ENCODE data around the gene CMPK2. TPM values are rescaled to one million over a fixed set of nuclear protein-coding genes. Genes with fewer than 3 reads are reported as not detected.

The CMPK2 gene
- total RNA-seq, 2 donors from 2014 or later: 2.6 to 3.6 TPM

DNA sequence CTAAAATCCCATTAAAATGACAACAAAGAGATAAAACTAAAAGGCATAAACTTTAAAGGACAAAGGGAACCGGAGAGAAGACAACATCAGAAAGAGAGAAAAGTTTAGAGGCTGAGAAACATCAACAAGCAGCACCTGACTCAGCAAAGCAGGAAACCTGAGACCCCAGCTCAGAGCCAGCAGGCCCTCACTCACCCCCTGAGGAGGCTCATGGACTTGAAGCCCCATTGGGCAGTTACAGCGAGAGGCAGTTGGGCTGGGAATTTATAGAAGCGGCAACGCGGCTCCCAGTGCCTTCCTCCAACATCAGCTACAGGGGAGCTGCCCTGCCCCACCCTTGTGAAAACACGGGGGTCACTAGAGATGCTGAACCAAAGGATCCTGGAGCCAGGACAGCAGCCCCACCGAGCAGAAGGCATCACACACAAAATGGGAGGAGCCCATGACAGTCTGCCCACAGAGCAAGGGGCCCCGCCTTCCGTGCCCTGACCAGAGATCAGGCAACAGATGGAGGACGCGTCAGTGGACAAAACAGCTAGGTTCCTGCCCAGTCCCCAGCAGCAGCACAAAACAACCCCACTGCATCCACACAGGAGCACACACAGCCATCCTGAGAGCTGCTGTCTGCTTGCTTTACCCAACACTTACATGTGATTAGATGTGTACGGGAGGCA lies 52.7 kb downstream of the CMPK2 start:
- Histone ChIP-seq H3K36me3 (no peaks in the 10 kb centered on the region), H3K9me3 (no peaks in the 10 kb centered on the region), H3K9ac (ENCODE audit: low read depth in 2 of 2, low read length in 2 of 2) (no peak overlapping the region), H3K27ac (no peak overlapping the region), H3K27me3 (no peaks in the 10 kb centered on the region), H3K4me3 (no peak overlapping the region), H3K4me1 (no peaks in the 10 kb centered on the region)
- intact Hi-C loops (cut with DNase I): no loop called here
- TF ChIP-seq, protein P1, sequence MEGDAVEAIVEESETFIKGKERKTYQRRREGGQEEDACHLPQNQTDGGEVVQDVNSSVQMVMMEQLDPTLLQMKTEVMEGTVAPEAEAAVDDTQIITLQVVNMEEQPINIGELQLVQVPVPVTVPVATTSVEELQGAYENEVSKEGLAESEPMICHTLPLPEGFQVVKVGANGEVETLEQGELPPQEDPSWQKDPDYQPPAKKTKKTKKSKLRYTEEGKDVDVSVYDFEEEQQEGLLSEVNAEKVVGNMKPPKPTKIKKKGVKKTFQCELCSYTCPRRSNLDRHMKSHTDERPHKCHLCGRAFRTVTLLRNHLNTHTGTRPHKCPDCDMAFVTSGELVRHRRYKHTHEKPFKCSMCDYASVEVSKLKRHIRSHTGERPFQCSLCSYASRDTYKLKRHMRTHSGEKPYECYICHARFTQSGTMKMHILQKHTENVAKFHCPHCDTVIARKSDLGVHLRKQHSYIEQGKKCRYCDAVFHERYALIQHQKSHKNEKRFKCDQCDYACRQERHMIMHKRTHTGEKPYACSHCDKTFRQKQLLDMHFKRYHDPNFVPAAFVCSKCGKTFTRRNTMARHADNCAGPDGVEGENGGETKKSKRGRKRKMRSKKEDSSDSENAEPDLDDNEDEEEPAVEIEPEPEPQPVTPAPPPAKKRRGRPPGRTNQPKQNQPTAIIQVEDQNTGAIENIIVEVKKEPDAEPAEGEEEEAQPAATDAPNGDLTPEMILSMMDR (IDR thresholded peaks at IDR 0.05): no peak
- no peak for DNase-seq

DNA sequence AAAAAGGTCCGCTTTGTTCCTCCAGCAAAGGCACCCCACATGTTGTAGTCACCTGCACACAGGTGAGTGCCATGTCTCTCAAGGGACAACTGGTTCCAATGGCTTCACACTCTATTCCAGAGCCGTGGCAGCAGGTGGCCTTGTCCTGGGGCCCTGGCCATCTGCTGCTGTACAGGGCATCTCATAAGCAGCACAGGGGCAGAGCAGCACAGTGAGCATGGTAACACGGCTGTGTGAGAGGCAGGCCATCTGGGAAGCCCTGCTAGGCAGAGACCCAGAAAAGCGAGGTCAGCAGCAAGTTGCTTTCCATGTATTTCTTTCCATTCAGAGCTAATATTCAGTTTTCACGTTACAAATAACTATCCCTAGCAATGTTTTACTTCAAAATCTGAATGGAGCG lies 54.7 kb downstream of the CMPK2 start:
- no peak overlapping the region for H3K27ac ChIP-seq
- no peak overlapping the region for H3K4me3 ChIP-seq
- no peaks in the 10 kb centered on the region for H3K9me3 ChIP-seq
- H3K9ac ChIP-seq (ENCODE audit: low read depth in 2 of 2, low read length in 2 of 2): no peak overlapping the region
- TF ChIP-seq, protein P1 (IDR thresholded peaks at IDR 0.05): no peak
- no peak for DNase-seq
- H3K36me3 ChIP-seq: no peaks in the 10 kb centered on the region
- no peaks in the 10 kb centered on the region for H3K4me1 ChIP-seq
- intact Hi-C loops (cut with DNase I): no loop called here
- H3K27me3 ChIP-seq: no peaks in the 10 kb centered on the region

DNA sequence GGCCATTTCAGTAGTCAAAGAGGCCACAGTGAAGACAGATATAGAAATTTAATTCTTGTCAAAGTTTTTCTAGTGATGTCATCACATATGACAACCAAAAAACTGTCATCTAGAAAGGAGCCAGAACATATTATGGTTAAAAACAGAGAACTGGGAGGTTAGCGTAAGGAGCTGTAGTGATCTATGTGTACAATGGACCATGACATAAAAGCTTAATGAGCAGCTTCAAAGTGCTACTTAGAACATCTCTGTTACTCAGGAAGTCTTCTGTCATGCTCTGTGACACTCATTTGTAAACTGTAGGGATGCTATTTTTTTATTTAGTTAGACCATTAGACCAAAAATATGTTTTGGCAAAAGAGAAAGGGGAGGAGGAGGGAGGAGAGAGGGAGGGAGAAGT lies 57.3 kb downstream of the CMPK2 start:
- intact Hi-C loops (cut with DNase I): no loop called here
- H3K9ac ChIP-seq (ENCODE audit: low read depth in 2 of 2, low read length in 2 of 2): no peak overlapping the region
- no peak for DNase-seq
- H3K4me3 ChIP-seq: no peak overlapping the region
- no peaks in the 10 kb centered on the region for H3K4me1 ChIP-seq
- no peaks in the 10 kb centered on the region for H3K9me3 ChIP-seq
- no peak overlapping the region for H3K27ac ChIP-seq
- H3K36me3 ChIP-seq: no peaks in the 10 kb centered on the region
- TF ChIP-seq, protein P1 (IDR thresholded peaks at IDR 0.05): no peak
- no peaks in the 10 kb centered on the region for H3K27me3 ChIP-seq

DNA sequence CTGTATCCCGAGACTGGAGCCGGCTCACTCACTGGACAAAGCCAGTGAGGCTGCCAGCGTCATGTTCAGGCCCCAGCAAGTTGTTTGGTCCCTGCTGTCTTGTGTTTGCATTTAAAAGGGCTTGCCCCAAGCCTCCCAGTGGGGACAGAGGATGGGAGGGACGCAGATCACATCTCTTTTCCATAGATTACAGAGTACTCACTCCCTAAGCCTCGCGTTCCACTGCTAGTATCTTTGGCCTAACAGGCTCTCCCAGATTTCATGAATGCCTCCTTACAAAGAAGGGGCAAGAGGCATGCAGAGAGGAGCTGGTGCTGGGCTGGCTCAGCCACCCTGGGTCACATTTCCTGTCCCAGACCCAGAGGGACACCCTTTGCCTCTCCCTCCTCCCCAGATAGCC lies 59.1 kb downstream of the CMPK2 start:
- Histone ChIP-seq H3K9ac (ENCODE audit: low read depth in 2 of 2, low read length in 2 of 2) (no peak overlapping the region), H3K4me1 (no peaks in the 10 kb centered on the region), H3K27me3 (no peaks in the 10 kb centered on the region), H3K27ac (no peak overlapping the region), H3K36me3 (no peaks in the 10 kb centered on the region), H3K9me3 (no peaks in the 10 kb centered on the region), H3K4me3 (no peak overlapping the region)
- TF ChIP-seq, protein P1 (IDR thresholded peaks at IDR 0.05): no peak
- intact Hi-C loops (cut with DNase I): no loop called here
- DNase-seq: no peak

DNA sequence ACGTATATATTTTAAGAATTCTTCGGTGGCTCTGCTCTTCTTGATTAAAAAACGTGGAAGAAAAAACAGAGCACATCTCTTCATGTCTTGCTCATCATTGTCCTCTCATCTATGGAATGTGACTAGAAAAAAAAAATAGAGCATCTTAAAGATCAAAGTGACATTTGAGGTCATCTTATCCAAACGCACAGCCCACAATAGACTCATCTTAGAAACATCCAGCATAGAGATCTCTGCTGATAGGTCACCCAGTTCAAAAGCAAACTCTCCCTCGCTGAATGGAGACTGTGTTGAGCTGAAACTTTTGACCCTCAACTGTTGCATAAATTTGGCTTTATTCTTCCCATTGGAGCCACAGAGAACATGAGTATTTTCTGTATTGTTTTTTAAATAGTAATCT lies 65.2 kb downstream of the CMPK2 start:
- H3K36me3 ChIP-seq: no peaks in the 10 kb centered on the region

More for the DNA sequence above, 65.2 kb downstream of the CMPK2 start:
- no peaks in the 10 kb centered on the region for H3K9me3 ChIP-seq
- no peaks in the 10 kb centered on the region for H3K27me3 ChIP-seq
- no peak overlapping the region for H3K27ac ChIP-seq
- intact Hi-C loops (cut with DNase I): no loop called here
- H3K9ac ChIP-seq (ENCODE audit: low read depth in 2 of 2, low read length in 2 of 2): no peak overlapping the region
- DNase-seq: no peak
- H3K4me3 ChIP-seq: no peak overlapping the region
- no peaks in the 10 kb centered on the region for H3K4me1 ChIP-seq
- TF ChIP-seq, protein P1 (IDR thresholded peaks at IDR 0.05): no peak

Other genes with a start within 250 kb of the CMPK2 start
- 1 to 10 TPM in 1 of 2 donors, under 1 TPM in 1; 0.72 to 4.7 TPM for gene RSAD2, start 11.9 kb upstream of the CMPK2 start, total RNA-seq
- 10 to 100 TPM; 13.9 to 22.6 TPM for gene RNF144A, start 51.5 kb upstream of the CMPK2 start, total RNA-seq